Measurements from ENCODE around the gene NLRP7. TPM values are rescaled to one million over a fixed set of nuclear protein-coding genes. Genes with fewer than 3 reads are reported as not detected.

Gene NLRP7
- total and polyA plus RNA-seq, 2 of the 13 experiments (the other 11 are each of a cell fraction or from before 2014, with no cell fraction given): not detected

DNA sequence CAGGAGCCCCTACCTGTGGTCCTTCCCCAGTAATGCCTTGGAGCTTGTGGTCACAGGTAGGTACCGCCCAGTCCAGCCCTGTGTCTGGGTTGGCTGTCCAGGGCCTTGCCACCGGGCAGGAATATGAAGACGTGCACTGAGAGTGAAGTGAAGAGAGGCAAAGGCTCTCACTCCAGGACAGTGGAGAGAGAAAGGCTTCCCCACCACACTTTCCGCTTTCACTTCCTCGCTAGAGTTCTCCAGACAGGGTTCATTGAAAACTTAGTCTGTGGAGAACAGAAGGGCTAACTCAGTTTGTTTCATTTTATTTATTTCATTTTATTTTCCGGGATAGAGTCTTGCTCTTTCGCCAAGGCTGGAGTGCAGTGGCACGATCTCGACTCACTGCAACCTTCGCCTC, 59.1 kb downstream of the NLRP7 start:
- ATAC-seq: no peak
- in situ Hi-C loops (cut with HindIII; ENCODE audit: extremely low pct_ligation_motif_present, low pct_unique_long_range_greater_than_20kb): no loop called here

More for the DNA sequence above, 59.1 kb downstream of the NLRP7 start:
- Histone ChIP-seq H3K9me3 (ENCODE audit: low read length) (no peaks in the 10 kb centered on the region), H2AFZ (ENCODE audit: low read length) (no peak overlapping the region), H3K36me3 (replicated peaks in 1 of 2; ENCODE audit: control insufficient read depth in 1 of 2, insufficient read depth in 2 of 2, low read length in 2 of 2) (no peaks in the 10 kb centered on the region), H4K20me1 (ENCODE audit: insufficient read depth, low read length) (no peaks in the 10 kb centered on the region), H3K27me3 (ENCODE audit: control insufficient read depth in 1 of 2, insufficient read depth in 2 of 2, low read length in 2 of 2) (no peaks in the 10 kb centered on the region; a peak in 1 of 5 replicates), H3K79me2 (ENCODE audit: insufficient read depth, low read length) (no peaks in the 10 kb centered on the region), H3K27ac (ENCODE audit: extremely low read length, insufficient read depth, low read length) (no peak overlapping the region), H3K4me1 (ENCODE audit: insufficient read depth, low read length) (no peaks in the 10 kb centered on the region), H3K4me3 (replicated peaks in 1 of 3; ENCODE audit: insufficient read depth in 1 of 3, low read depth in 2 of 3, low read length in 3 of 3) (no peak overlapping the region), H3K9ac (ENCODE audit: insufficient read depth, low read depth, low read length) (no peak overlapping the region), H3K4me2 (ENCODE audit: low read depth, low read length) (no peak overlapping the region)
- DNase-seq (ENCODE audit: low spot score) (no peak), FAIRE-seq (no peak)
- no peak for TF ChIP-seq PRMT3 (CRISPR knock-in tag; IDR thresholded peaks at IDR 0.05; ENCODE audit: borderline replicate concordance, low read depth)
- TF ChIP-seq CAMTA2 (CRISPR knock-in tag; IDR thresholded peaks at IDR 0.05; ENCODE audit: borderline replicate concordance): no peak
- no peak for TF ChIP-seq SKI (IDR thresholded peaks at IDR 0.05; ENCODE audit: partially characterized antibody)
- no peak for TF ChIP-seq ZNF687 (CRISPR knock-in tag; IDR thresholded peaks at IDR 0.05)
- TF ChIP-seq ZNF549 (CRISPR knock-in tag; IDR thresholded peaks at IDR 0.05): no peak
- no peak for TF ChIP-seq PRPF4 (IDR thresholded peaks at IDR 0.05; ENCODE audit: low read depth, low read length, poor library complexity, severe bottlenecking)
- no peak for TF ChIP-seq CBX5 (CRISPR knock-in tag; IDR thresholded peaks at IDR 0.05; ENCODE audit: borderline replicate concordance)
- no peak for TF ChIP-seq KAT7 (CRISPR knock-in tag; IDR thresholded peaks at IDR 0.05; ENCODE audit: borderline replicate concordance)
- TF ChIP-seq KDM4B (CRISPR knock-in tag; IDR thresholded peaks at IDR 0.05): no peak
- TF ChIP-seq, protein P1, sequence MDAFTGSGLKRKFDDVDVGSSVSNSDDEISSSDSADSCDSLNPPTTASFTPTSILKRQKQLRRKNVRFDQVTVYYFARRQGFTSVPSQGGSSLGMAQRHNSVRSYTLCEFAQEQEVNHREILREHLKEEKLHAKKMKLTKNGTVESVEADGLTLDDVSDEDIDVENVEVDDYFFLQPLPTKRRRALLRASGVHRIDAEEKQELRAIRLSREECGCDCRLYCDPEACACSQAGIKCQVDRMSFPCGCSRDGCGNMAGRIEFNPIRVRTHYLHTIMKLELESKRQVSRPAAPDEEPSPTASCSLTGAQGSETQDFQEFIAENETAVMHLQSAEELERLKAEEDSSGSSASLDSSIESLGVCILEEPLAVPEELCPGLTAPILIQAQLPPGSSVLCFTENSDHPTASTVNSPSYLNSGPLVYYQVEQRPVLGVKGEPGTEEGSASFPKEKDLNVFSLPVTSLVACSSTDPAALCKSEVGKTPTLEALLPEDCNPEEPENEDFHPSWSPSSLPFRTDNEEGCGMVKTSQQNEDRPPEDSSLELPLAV (CRISPR knock-in tag; conservative IDR thresholded peaks at IDR 0.05; ENCODE audit: low read depth): no peak
- no peak for TF ChIP-seq SNAI1 (CRISPR knock-in tag; IDR thresholded peaks at IDR 0.05; ENCODE audit: borderline replicate concordance)
- 29% methylated on average over 9 of the region's 10 CpGs for WGBS (ENCODE audit: low lambda C conversion rate)
- POLR2A ChIA-PET: no interaction called here
- no TSS peak for BruUV-seq (replicated peaks)
- intact Hi-C loops (cut with micrococcal nuclease; ENCODE audit: unreplicated experiment): no loop called here
- CTCF ChIA-PET (ENCODE audit: low intra/inter-chr PET ratio, low total read pairs): no interaction called here
